Measurements from ENCODE around the gene NPHP1.

- TF ChIP-seq CTCF (IDR thresholded peaks at IDR 0.05; ENCODE audit: insufficient read depth, low read length, poor library complexity, severe bottlenecking) (no peak), EZH2phosphoT487 (conservative IDR thresholded peaks at IDR 0.05; ENCODE audit: low read length) (no peak)
These were observed 11.4 kb upstream of the NPHP1 start for GRCh38 chr2:110216199-110216598.
